ENCODE results near the gene CD47. TPM values are rescaled to one million over a fixed set of nuclear protein-coding genes. Genes with fewer than 3 reads are reported as not detected.

Gene CD47
- polyA plus RNA-seq, 1 of the 3 experiments (the other 2 are of a cell fraction): 19.6 TPM

- H3K4me3 ChIP-seq (ENCODE audit: low read depth in 2 of 2, low read length in 1 of 2): no peak overlapping the region
- ChIA-PET POLR2A (no interaction called here), CTCF (interaction anchor here (1.1 to 1.8 kb wide), 3 partner anchors 10 to 109 kb away, joined by 3 to 6 read pairs (median 3); no protein-coding TSS in a partner anchor)
- H3K79me2 ChIP-seq (ENCODE audit: insufficient read depth): no peaks in the 10 kb centered on the region
- H3K9me3 ChIP-seq: no peaks in the 10 kb centered on the region
- H2AFZ ChIP-seq (ENCODE audit: low read depth): no peak overlapping the region
- no peak overlapping the region for H3K9ac ChIP-seq
- no peaks in the 10 kb centered on the region for H3F3A ChIP-seq (replicated peaks; ENCODE audit: insufficient read depth)
- WGBS (ENCODE audit: low lambda C conversion rate): 100% methylated on average over 1 of the region's 1 CpG
- H3K36me3 ChIP-seq (replicated peaks in 1 of 2; ENCODE audit: control insufficient read depth in 1 of 2, insufficient read depth in 2 of 2, low read length in 1 of 2): no peaks in the 10 kb centered on the region
- H3K27ac ChIP-seq (ENCODE audit: low read depth in 2 of 2, low read length in 1 of 2): no peak overlapping the region
- TF ChIP-seq NRF1 (IDR thresholded peaks at IDR 0.05; ENCODE audit: low read depth, low read length) (no peak), SMC3 (IDR thresholded peaks at IDR 0.05; ENCODE audit: low read depth, low read length) (no peak), GABPA (IDR thresholded peaks at IDR 0.05; ENCODE audit: low read depth) (no peak), MEF2A (IDR thresholded peaks at IDR 0.05; ENCODE audit: borderline replicate concordance, low read depth) (no peak), FOXJ3 (CRISPR knock-in tag; IDR thresholded peaks at IDR 0.05) (no peak), IRF3 (IDR thresholded peaks at IDR 0.05; ENCODE audit: low read depth, low read length) (no peak), PBX3 (IDR thresholded peaks at IDR 0.05) (no peak), EZH2phosphoT487 (IDR thresholded peaks at IDR 0.05; ENCODE audit: borderline replicate concordance, low read depth) (no peak), NFIC (IDR thresholded peaks at IDR 0.05; ENCODE audit: borderline replicate concordance) (no peak), RXRA (IDR thresholded peaks at IDR 0.05; ENCODE audit: borderline replicate concordance, low read depth) (no peak), RCOR1 (IDR thresholded peaks at IDR 0.05; ENCODE audit: low read length) (no peak), ELF1 (IDR thresholded peaks at IDR 0.05) (no peak), JUND (IDR thresholded peaks at IDR 0.05) (no peak), GATA2 (CRISPR knock-in tag; IDR thresholded peaks at IDR 0.05) (no peak)
- TF ChIP-seq, protein P1, sequence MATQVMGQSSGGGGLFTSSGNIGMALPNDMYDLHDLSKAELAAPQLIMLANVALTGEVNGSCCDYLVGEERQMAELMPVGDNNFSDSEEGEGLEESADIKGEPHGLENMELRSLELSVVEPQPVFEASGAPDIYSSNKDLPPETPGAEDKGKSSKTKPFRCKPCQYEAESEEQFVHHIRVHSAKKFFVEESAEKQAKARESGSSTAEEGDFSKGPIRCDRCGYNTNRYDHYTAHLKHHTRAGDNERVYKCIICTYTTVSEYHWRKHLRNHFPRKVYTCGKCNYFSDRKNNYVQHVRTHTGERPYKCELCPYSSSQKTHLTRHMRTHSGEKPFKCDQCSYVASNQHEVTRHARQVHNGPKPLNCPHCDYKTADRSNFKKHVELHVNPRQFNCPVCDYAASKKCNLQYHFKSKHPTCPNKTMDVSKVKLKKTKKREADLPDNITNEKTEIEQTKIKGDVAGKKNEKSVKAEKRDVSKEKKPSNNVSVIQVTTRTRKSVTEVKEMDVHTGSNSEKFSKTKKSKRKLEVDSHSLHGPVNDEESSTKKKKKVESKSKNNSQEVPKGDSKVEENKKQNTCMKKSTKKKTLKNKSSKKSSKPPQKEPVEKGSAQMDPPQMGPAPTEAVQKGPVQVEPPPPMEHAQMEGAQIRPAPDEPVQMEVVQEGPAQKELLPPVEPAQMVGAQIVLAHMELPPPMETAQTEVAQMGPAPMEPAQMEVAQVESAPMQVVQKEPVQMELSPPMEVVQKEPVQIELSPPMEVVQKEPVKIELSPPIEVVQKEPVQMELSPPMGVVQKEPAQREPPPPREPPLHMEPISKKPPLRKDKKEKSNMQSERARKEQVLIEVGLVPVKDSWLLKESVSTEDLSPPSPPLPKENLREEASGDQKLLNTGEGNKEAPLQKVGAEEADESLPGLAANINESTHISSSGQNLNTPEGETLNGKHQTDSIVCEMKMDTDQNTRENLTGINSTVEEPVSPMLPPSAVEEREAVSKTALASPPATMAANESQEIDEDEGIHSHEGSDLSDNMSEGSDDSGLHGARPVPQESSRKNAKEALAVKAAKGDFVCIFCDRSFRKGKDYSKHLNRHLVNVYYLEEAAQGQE (IDR thresholded peaks at IDR 0.05; ENCODE audit: low read depth, low read length): no peak
- TF ChIP-seq, protein P2, sequence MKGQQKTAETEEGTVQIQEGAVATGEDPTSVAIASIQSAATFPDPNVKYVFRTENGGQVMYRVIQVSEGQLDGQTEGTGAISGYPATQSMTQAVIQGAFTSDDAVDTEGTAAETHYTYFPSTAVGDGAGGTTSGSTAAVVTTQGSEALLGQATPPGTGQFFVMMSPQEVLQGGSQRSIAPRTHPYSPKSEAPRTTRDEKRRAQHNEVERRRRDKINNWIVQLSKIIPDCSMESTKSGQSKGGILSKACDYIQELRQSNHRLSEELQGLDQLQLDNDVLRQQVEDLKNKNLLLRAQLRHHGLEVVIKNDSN (IDR thresholded peaks at IDR 0.05; ENCODE audit: borderline replicate concordance, low read depth): no peak
- no peaks in the 10 kb centered on the region for H4K20me1 ChIP-seq (ENCODE audit: insufficient read depth)
- H3K4me1 ChIP-seq (ENCODE audit: control insufficient read depth in 1 of 2, insufficient read depth in 2 of 2, low read depth in 1 of 2, low read length in 1 of 2): no peaks in the 10 kb centered on the region; a peak in 1 of 4 replicates
- H3K27me3 ChIP-seq (ENCODE audit: insufficient read depth): no peaks in the 10 kb centered on the region
- H3K4me2 ChIP-seq: no peak overlapping the region
- DNase-seq: no peak
- no peaks in the 10 kb centered on the region for H3K9me2 ChIP-seq
Observed at GRCh38 chr3:108036401-108036800, 54.4 kb downstream of the CD47 start.

Measured in SK-N-SH (cell line).